Fibroblast of gingiva (primary cell): ENCODE results near the gene GNGT2.

Experiments
- DNase-seq: peaks from one replicate; pipeline ENCODE4 v3.0.0-alpha.2; 2011; ENCODE audit warnings: low read depth

The GNGT2 gene

DNA sequence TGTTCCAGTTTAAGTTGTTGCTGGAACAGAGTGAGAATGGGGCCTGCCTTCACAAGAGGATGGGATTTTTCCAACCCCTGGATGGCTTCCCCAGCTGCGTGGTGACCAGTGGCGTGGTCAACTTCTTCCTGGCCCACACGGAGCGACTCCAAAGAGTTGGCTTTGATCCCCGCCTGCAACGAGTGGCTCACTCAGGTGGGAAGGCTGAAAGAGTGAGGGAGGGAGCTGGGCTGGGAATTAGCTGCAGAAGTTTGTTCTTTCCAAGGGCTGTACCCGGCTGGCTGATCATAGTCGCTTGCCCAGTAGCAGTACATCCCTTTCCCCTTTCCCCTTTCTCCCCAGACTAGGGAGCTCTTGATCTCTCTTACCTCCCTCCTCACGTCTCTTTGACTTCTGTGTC is 41.7 kb downstream of the GNGT2 start:
- DNase-seq = no peak

DNA sequence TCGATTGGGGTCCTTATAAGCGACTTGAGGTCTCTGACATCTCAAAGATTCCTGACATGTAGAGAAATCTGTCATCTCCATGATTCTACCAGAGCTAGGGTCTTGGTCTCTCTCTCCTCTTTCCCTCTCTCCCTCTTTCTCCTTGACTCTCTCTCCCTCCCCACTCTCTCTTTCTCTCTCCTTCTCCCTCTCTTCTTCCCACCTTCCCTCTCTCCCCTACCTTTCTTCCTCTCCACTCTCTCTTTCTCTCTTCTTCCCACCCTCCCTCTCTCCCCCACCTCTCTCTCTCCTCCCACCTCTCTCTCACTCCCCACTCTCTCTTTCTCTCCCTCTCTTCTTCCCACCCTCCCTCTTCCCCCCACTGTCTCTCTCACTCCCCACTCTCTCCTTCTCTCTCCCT is 45.2 kb downstream of the GNGT2 start:
- DNase-seq = no peak

DNA sequence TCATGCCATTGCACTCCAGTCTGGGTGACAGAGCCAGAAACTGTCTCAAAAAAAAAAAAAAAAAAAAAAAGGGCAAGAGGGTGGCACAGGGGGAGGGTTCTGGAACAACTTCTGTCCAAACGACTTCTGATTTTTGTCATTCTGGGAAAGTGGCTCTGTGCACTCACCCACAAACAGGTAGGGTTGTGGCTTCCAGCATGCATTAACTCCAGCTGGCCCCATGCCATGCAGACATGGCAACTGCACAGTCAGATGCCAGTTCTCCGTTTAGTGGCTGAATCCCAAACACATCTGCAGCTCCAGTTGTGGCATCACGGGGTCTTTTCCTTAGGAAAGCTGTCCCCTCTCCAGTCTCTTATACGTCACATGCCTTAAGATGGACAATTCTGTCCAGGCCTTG is 47.5 kb downstream of the GNGT2 start:
- DNase-seq = no peak

DNA sequence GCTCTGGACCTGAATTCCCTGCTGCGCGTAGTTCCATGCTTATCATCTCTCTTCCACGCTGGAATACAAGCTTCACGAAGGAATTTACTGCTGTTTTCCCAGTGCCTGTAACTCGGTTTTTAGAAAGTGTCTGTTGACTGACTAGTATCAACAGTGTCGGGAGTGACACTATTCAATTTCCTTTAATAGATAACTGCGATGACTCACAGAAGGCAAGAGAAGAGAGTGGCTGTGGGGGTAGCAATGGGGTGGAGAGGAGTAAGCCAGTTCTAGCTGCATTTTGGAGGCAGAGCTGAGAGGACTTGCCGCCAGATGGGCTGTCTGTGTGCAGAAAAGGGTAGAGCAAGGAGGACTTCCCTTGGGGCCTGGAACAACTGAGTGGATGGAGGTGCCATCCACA is 52.6 kb downstream of the GNGT2 start:
- DNase-seq = no peak

DNA sequence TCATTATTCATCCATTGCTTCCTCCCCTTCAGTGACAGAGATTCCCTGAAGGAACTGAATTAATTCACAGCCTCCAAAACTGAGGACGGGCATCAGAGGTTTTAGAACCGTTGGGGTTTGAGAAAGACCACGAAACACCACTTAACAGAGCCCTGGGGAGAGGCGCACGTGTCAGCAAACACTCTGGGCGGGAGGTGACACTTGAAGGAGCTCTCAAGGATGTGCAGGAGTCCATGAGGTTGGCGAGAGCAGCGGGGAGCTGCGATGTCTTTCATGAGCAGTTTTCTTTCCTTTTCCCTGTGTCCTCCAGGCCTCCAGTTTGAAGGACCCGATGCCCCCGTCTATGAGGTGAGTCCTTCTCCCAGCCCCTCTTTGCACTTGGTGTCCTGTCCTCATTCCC is 54.1 kb downstream of the GNGT2 start:
- no peak for DNase-seq
